CD8-positive, alpha-beta memory T cell (primary cell): ENCODE data around the gene SNCAIP. TPM values are rescaled to one million over a fixed set of nuclear protein-coding genes. Genes with fewer than 3 reads are reported as not detected.

ENCODE experiments used
- CTCF ChIA-PET: fragments of 350-600 bp; sonication (Branson Sonifier 250); formaldehyde crosslinking; loops from one replicate; lab custom pipeline; 2021; ENCODE audit warnings: antibody characterized with exemption; lab: Charles Lee
- POLR2A ChIA-PET: fragments of 350-600 bp; sonication (Branson Sonifier 250); formaldehyde crosslinking; loops from one replicate; lab custom pipeline; 2021; ENCODE audit warnings: antibody characterized with exemption; lab: Charles Lee
- DNase-seq, 5 donors: peaks; one replicate each; pipeline versions ENCODE4 v3.0.0 to v3.0.0-alpha.2; 2020 to 2022; ENCODE audit warnings: mixed read lengths in 1 of 5
- H3K27ac ChIP-seq: one replicate; pipeline ENCODE4 v1.7.0; 2013; ENCODE audit warnings: low read depth, mild to moderate bottlenecking, low read length, moderate library complexity
- H3K27me3 ChIP-seq: 2 replicates; pipeline ENCODE4 v1.7.0; 2013; ENCODE audit warnings: low read length, mild to moderate bottlenecking; ENCODE audit not compliant: insufficient read depth, poor library complexity, severe bottlenecking
- H3K36me3 ChIP-seq: 2 replicates; pipeline ENCODE4 v1.7.0; 2013; ENCODE audit warnings: mild to moderate bottlenecking, low read length, moderate library complexity; ENCODE audit not compliant: insufficient read depth
- H3K4me1 ChIP-seq: 2 replicates; pipeline ENCODE4 v1.7.0; 2013; ENCODE audit warnings: mild to moderate bottlenecking, low read length, moderate library complexity; ENCODE audit not compliant: insufficient read depth
- H3K4me3 ChIP-seq: 2 replicates; pipeline ENCODE4 v1.7.0; 2013; ENCODE audit warnings: mild to moderate bottlenecking, low read length
- H3K9me3 ChIP-seq: 2 replicates; pipeline ENCODE4 v1.7.0; 2013; ENCODE audit warnings: mild to moderate bottlenecking, low read length
- H3K27ac Mint-ChIP-seq, 8 donors: one replicate each; pipeline ENCODE4 v1.8.0; 2020 to 2021; ENCODE audit warnings: mixed read lengths in 8 of 8, mild to moderate bottlenecking in 6 of 8, inconsistent platforms in 3 of 8, moderate library complexity in 3 of 8
- H3K27me3 Mint-ChIP-seq, 2 donors: one replicate each; pipeline ENCODE4 v1.8.0; 2020 to 2021; ENCODE audit warnings: mixed read lengths in 2 of 2, mild to moderate bottlenecking in 1 of 2, moderate library complexity in 1 of 2
- H3K36me3 Mint-ChIP-seq, 3 donors: one replicate each; pipeline ENCODE4 v1.8.0; 2020 to 2021; ENCODE audit warnings: mixed read lengths in 3 of 3, inconsistent platforms in 1 of 3, mild to moderate bottlenecking in 1 of 3
- H3K4me1 Mint-ChIP-seq, 3 donors: one replicate each; pipeline ENCODE4 v1.8.0; 2020 to 2021; ENCODE audit warnings: mixed read lengths in 3 of 3, inconsistent platforms in 1 of 3, mild to moderate bottlenecking in 1 of 3
- H3K4me3 Mint-ChIP-seq, 7 donors: one replicate each; pipeline ENCODE4 v1.8.0; 2020 to 2021; ENCODE audit warnings: mixed read lengths in 7 of 7, mild to moderate bottlenecking in 6 of 7, moderate library complexity in 4 of 7, inconsistent platforms in 2 of 7
- H3K9me3 Mint-ChIP-seq, 5 donors: one replicate each; pipeline ENCODE4 v1.8.0; 2020 to 2022; ENCODE audit warnings: mixed read lengths in 5 of 5, mild to moderate bottlenecking in 3 of 5, moderate library complexity in 2 of 5, inconsistent platforms in 1 of 5
- polyA plus RNA-seq: library from polyadenylated mRNA; unstranded; fragments of 300-500 nt; fragmentation: Illumina TruSeq; gene quantifications from one replicate; pipeline ENCODE4 v1.2.3, GENCODE V29; 2021
- total RNA-seq, 2 experiments: library from RNA; stranded (reverse); gene quantifications; one replicate each; pipeline ENCODE4 v1.2.3, GENCODE V29; 2021

SNCAIP gene
- total and polyA plus RNA-seq, 3 experiments from 2014 or later: not detected

DNA sequence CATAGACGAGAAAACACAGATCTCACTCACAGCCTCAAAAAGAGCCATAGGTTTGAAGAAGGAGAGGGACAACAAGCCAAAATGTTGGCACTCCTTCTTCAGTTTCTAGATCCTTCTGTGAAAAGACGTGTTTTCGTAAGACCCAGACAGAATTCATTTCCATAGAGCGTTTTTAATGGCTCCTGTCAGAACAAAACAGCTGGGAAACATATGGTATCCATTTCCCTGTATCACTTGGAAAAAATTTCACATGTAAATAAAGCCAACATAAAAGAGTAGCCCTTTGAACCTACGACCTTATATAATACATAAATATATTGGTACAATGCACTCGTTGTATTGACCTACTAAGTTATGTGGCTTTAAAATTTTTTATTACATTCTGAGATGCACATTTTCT is 108.1 kb downstream of the SNCAIP start:
- Mint-ChIP-seq H3K27me3 (no peaks in the 10 kb centered on the region), H3K9me3 (peaks cover 0 to 2% (median 0%) of the 10 kb centered on the region in 5 donors), H3K27ac (no peak overlapping the region), H3K36me3 (no peaks in the 10 kb centered on the region), H3K4me3 (no peak overlapping the region), H3K4me1 (no peaks in the 10 kb centered on the region)
- H3K27me3 ChIP-seq: no peaks in the 10 kb centered on the region
- no peak overlapping the region for H3K27ac ChIP-seq
- no peak for DNase-seq
- no peaks in the 10 kb centered on the region for H3K9me3 ChIP-seq
- no peaks in the 10 kb centered on the region for H3K4me1 ChIP-seq
- POLR2A ChIA-PET: no interaction called here
- CTCF ChIA-PET: no interaction called here
- H3K36me3 ChIP-seq: no peaks in the 10 kb centered on the region
- H3K4me3 ChIP-seq: no peak overlapping the region

- POLR2A ChIA-PET: no interaction called here
- peaks cover 0 to 7% (median 0%) of the 10 kb centered on the region in 5 donors for H3K9me3 Mint-ChIP-seq
These were observed 108.7 kb downstream of the SNCAIP start for GRCh38 chr5:122420537-122421236.

DNA sequence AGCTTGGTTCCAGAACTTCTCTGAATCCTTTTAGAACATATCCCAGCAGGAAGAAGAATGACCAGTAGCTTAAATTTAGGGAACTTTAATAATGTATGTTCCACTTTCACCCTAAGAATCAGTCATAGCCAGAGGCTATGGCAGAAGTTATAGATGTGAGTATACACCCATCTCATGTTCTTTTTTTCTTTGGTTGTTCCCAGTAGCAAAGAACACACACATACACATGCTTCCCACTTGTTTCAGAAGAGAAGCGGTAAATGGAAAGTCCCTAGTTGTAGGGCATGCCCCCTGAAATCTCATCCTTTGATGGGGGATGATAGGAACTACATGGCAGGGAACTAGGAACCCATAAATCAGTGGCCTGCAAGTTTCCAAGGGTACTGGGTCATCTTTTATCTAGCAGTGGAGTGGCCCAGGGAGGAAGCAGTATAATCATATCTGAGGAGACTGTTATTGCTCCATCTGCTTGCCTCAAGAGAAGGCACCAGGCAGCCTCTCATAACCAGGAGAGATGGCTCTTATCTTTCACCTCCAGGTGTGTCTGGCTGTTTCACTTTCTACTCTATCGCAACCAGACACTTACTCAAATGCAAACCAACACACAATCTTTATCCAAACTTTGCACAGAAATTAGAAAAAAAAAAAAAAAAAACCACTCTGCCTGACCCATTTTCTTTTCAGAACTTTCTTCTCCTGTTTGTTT is 109.5 kb downstream of the SNCAIP start:
- H3K4me3 ChIP-seq: no peak overlapping the region
- no peak overlapping the region for H3K27ac ChIP-seq
- no peaks in the 10 kb centered on the region for H3K9me3 ChIP-seq
- H3K36me3 ChIP-seq: no peaks in the 10 kb centered on the region
- no peak for DNase-seq
- no peaks in the 10 kb centered on the region for H3K27me3 ChIP-seq
- no peak overlapping the region for H3K4me3 Mint-ChIP-seq
- H3K36me3 Mint-ChIP-seq: no peaks in the 10 kb centered on the region
- no peaks in the 10 kb centered on the region for H3K4me1 Mint-ChIP-seq
- H3K9me3 Mint-ChIP-seq: peaks cover 0 to 8% (median 0%) of the 10 kb centered on the region in 5 donors
- POLR2A ChIA-PET: no interaction called here
- no peaks in the 10 kb centered on the region for H3K27me3 Mint-ChIP-seq
- no peaks in the 10 kb centered on the region for H3K4me1 ChIP-seq
- CTCF ChIA-PET: no interaction called here
- H3K27ac Mint-ChIP-seq: no peak overlapping the region

More at GRCh38 chr5:122420537-122421236, 108.7 kb downstream of the SNCAIP start:
- no peak overlapping the region for H3K27ac ChIP-seq
- no peaks in the 10 kb centered on the region for H3K9me3 ChIP-seq
- no peak overlapping the region for H3K4me3 Mint-ChIP-seq
- H3K4me3 ChIP-seq: no peak overlapping the region
- H3K36me3 Mint-ChIP-seq: no peaks in the 10 kb centered on the region
- H3K27ac Mint-ChIP-seq: no peak overlapping the region
- DNase-seq: no peak
- no peaks in the 10 kb centered on the region for H3K36me3 ChIP-seq
- H3K4me1 Mint-ChIP-seq: no peaks in the 10 kb centered on the region
- H3K27me3 Mint-ChIP-seq: no peaks in the 10 kb centered on the region
- H3K27me3 ChIP-seq: no peaks in the 10 kb centered on the region
- CTCF ChIA-PET: no interaction called here
- H3K4me1 ChIP-seq: no peaks in the 10 kb centered on the region

DNA sequence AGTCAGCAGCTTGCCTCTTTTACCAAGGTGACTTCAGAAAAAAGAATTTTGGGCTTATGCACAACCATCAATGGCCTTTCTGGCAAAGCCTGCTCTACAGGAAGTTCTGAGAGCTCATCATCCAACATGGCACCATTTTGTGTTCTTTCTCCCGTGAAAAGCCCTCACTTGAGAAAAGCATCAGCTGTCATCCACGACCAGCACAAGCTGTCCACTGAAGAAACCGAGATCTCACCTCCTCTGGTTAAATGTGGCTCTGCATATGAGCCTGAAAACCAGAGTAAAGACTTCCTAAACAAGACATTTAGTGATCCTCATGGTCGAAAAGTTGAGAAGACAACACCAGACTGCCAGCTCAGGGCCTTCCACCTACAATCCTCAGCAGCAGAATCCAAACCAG is 111.2 kb downstream of the SNCAIP start:
- no peak overlapping the region for H3K27ac Mint-ChIP-seq
- Histone ChIP-seq H3K4me1 (no peaks in the 10 kb centered on the region), H3K27ac (no peak overlapping the region), H3K9me3 (no peaks in the 10 kb centered on the region), H3K4me3 (no peak overlapping the region), H3K36me3 (no peaks in the 10 kb centered on the region), H3K27me3 (no peaks in the 10 kb centered on the region)
- peaks cover 0 to 10% (median 0%) of the 10 kb centered on the region in 5 donors for H3K9me3 Mint-ChIP-seq
- H3K4me3 Mint-ChIP-seq: no peak overlapping the region
- ChIA-PET CTCF (no interaction called here), POLR2A (no interaction called here)
- H3K36me3 Mint-ChIP-seq: no peaks in the 10 kb centered on the region
- DNase-seq: no peak
- H3K4me1 Mint-ChIP-seq: no peaks in the 10 kb centered on the region
- no peaks in the 10 kb centered on the region for H3K27me3 Mint-ChIP-seq

- H3K4me3 ChIP-seq: no peak overlapping the region
- H3K36me3 ChIP-seq: no peaks in the 10 kb centered on the region
- H3K27ac Mint-ChIP-seq: no peak overlapping the region
- H3K36me3 Mint-ChIP-seq: no peaks in the 10 kb centered on the region
- peaks cover 0 to 10% (median 0%) of the 10 kb centered on the region in 5 donors for H3K9me3 Mint-ChIP-seq
- H3K4me1 Mint-ChIP-seq: no peaks in the 10 kb centered on the region
- no peak overlapping the region for H3K4me3 Mint-ChIP-seq
- no peaks in the 10 kb centered on the region for H3K27me3 ChIP-seq
- no peak overlapping the region for H3K27ac ChIP-seq
- no peak for DNase-seq
- ChIA-PET POLR2A (no interaction called here), CTCF (no interaction called here)
- H3K4me1 ChIP-seq: no peaks in the 10 kb centered on the region
- H3K27me3 Mint-ChIP-seq: no peaks in the 10 kb centered on the region
- no peaks in the 10 kb centered on the region for H3K9me3 ChIP-seq
These were observed 112.1 kb downstream of the SNCAIP start for GRCh38 chr5:122424132-122424531.

GRCh38 chr5:122426301-122426700 is 114.3 kb downstream of the SNCAIP start:
- Mint-ChIP-seq H3K36me3 (no peaks in the 10 kb centered on the region), H3K9me3 (peaks cover 0 to 10% (median 0%) of the 10 kb centered on the region in 5 donors), H3K4me1 (no peaks in the 10 kb centered on the region), H3K4me3 (no peak overlapping the region), H3K27ac (no peak overlapping the region), H3K27me3 (no peaks in the 10 kb centered on the region)
- H3K4me3 ChIP-seq: no peak overlapping the region
- CTCF ChIA-PET: no interaction called here
- POLR2A ChIA-PET: no interaction called here
- DNase-seq: no peak
- H3K9me3 ChIP-seq: no peaks in the 10 kb centered on the region
- H3K4me1 ChIP-seq: no peaks in the 10 kb centered on the region
- no peaks in the 10 kb centered on the region for H3K36me3 ChIP-seq
- no peak overlapping the region for H3K27ac ChIP-seq
- no peaks in the 10 kb centered on the region for H3K27me3 ChIP-seq

GRCh38 chr5:122427621-122428020 is 115.6 kb downstream of the SNCAIP start:
- CTCF ChIA-PET: no interaction called here
- Mint-ChIP-seq H3K27me3 (no peaks in the 10 kb centered on the region), H3K4me1 (no peaks in the 10 kb centered on the region), H3K36me3 (no peaks in the 10 kb centered on the region), H3K9me3 (peaks cover 0 to 10% (median 0%) of the 10 kb centered on the region in 5 donors), H3K4me3 (no peak overlapping the region), H3K27ac (no peak overlapping the region)
- Histone ChIP-seq H3K9me3 (no peaks in the 10 kb centered on the region), H3K27ac (no peak overlapping the region), H3K36me3 (no peaks in the 10 kb centered on the region), H3K27me3 (no peaks in the 10 kb centered on the region), H3K4me3 (no peak overlapping the region), H3K4me1 (no peaks in the 10 kb centered on the region)
- no peak for DNase-seq
- POLR2A ChIA-PET: no interaction called here

GRCh38 chr5:122429545-122430318 is 117.7 kb downstream of the SNCAIP start:
- Mint-ChIP-seq H3K4me3 (no peak overlapping the region), H3K9me3 (peaks cover 0 to 7% (median 0%) of the 10 kb centered on the region in 5 donors), H3K27me3 (no peaks in the 10 kb centered on the region), H3K27ac (no peak overlapping the region), H3K4me1 (no peaks in the 10 kb centered on the region), H3K36me3 (no peaks in the 10 kb centered on the region)
- no peaks in the 10 kb centered on the region for H3K4me1 ChIP-seq
- H3K27me3 ChIP-seq: no peaks in the 10 kb centered on the region
- POLR2A ChIA-PET: no interaction called here
- H3K9me3 ChIP-seq: no peaks in the 10 kb centered on the region
- CTCF ChIA-PET: no interaction called here
- no peaks in the 10 kb centered on the region for H3K36me3 ChIP-seq
- H3K27ac ChIP-seq: no peak overlapping the region
- no peak for DNase-seq
- H3K4me3 ChIP-seq: no peak overlapping the region
